Activated CD4-positive, alpha-beta T cell treated with anti-CD3 and anti-CD28 coated beads for 48 hours (primary cell): ENCODE measurements around the gene FSTL5.

ENCODE experiments used
- DNase-seq: peaks from one replicate; pipeline ENCODE4 v3.0.0-alpha.2; 2020

The FSTL5 gene

DNA sequence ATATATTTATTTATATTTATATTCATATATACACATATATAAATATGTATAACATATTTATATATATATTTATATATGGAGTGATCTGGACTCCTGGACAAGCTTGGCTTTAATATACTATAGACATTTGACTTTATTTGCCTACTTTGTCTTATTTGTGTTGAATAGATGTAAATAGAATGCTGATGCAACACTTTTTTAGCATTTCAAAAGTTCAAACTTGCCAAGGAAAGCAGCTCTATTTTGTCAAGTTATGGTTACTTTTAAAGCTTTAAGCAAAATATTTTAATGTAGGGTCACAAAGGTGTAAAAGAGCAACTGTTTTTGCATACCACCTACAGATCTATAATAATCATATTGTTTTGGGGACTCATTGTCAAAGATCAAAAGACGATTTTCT lies 61.1 kb downstream of the FSTL5 start:
- no peak for DNase-seq

DNA sequence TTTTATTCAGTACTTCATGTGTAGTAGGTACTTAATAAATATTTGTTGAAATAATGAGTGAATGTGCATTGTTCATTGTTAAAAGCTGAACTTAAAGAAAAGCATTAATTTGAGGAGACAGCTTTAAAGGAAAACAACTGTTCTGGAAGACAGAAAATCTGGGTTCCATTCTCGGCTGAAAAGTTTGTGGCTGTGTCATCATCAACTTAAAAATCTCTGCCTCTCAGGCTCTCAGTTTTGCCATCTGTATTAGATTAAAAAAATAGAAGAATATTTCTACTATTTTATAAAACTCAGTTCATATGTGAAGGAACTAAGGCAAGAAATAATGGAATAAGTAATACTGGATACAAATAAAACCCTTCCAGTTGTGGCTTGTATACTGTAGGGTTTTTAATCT lies 62.5 kb downstream of the FSTL5 start:
- DNase-seq: no peak

DNA sequence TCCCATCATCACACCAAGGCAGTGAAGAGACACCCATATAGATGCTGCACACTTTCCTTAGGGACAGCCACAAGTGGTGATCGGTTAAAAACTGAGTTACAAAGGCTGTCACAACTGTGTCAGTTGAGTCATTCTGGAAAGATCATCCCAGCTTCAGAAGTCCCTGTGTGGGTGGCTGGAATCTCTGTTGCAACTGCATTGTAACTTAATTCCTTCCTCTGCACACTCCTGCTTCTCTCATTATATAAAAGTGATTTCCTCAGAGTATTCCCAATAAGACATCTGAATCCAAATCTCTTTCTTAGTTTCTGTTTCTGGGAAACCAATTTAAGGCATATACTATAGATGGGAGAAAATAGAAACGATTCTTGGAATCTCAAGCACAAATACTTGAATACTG lies 88.1 kb downstream of the FSTL5 start:
- no peak for DNase-seq

DNA sequence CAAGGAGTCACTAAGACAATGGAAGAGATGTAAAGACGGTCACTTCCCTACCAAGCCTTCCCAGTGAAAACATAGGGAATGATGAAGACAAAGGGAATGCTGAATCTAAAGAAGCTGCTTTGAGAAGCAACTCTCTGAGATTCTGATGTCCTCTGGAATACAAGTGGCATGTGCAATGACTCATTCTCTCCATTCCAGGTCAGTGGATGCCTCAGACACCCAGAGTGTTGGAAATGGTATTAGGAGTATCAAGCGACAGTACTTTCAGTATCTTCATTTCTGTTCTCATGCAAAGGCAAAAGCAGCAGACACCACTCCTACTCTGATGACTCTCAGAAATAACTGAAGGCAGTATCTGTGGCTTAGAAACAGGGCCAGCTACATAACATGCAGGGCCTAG lies 102.6 kb downstream of the FSTL5 start:
- no peak for DNase-seq

DNA sequence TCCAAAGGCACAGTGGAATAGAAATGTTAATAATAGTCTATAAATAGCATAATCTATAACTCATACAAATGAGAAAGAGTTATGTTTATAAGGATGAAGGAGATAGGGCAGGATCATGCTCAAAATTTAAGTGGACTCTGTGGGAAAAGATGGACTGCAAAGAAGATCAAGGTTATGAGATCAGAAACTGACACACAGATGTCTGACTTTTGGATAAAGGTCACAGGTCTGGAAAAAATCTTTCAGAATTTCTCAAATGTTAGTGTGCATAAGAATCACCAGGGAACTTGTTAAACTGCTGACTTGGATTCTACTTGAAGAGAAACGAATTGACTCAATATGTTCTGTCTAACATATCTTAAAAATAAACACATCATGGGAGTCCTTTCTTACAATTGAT lies 104.1 kb downstream of the FSTL5 start:
- DNase-seq: no peak

DNA sequence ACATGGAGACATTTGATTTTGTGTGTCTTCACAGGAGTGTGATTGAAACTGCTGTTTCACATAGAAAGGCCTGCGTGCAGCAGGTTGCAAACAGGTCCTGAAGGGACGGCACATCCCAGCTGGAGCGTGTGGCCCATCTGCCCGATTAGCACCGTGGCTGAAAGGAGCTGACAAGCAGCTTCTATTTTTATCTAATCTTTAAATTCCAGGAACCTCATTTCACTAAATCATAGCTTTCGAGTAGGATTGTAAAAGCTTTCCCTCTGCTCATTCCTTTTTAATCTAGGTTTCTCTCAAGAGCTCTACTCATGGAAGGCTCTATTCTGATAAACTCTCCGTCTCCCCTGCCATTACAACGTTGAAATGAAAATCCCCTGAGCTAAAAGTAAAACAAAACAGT lies 106.8 kb downstream of the FSTL5 start:
- DNase-seq: no peak

DNA sequence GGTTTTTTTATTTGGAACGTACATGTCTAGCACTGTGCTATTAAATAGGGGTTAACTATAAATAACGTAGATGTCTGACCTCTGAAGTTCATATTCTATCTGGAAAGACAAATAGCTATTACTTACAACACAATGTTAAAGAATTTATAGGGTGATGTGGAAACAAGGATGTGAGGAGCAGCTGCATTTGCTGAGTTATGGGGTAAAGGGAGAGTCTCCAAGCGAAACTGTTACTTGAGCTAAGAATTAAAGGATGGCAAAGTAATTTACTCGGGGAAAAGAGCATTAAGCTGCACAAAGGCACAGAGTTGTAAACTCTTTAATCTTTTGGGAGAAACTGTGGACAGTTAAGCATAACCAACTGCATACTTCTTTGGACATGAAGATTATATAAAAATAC lies 117.7 kb downstream of the FSTL5 start:
- no peak for DNase-seq

DNA sequence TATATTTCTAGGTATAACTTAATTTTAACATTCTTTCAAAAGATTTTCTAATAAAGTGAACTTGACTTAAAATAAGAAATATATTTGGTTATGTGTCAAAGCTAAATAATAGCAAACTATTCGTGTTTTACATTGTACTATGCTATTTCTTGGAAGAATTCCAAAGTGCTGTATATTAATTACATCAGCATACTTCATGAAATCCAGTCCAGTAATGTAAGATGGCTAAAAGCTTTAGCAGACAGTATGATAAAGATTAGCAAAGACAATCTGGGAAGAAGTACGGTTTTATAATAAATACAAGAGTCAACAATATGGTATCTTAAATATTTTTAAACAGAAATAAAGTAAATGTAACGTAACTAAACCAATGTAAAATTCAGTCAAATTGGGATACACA lies 125.7 kb downstream of the FSTL5 start:
- DNase-seq: no peak

DNA sequence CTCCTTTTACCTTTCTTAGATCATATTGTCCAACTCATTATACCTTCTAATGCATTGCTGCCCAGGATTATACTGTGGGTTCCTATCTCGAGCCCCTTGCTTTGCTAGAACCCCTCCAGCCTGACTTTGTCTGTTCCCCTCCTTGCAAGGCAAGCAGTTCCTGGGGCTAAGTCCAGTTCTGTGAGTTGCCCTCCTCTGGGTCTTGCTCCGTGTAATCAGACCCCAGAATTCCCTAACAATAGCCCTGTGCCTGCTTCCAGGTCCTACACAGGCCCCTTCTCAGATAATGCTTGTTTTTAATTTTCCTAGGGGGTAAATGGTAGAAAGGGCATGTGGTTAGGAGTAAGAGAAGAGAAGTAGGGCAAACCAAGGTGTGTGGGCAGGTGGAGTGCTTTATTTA lies 145.9 kb downstream of the FSTL5 start:
- no peak for DNase-seq

DNA sequence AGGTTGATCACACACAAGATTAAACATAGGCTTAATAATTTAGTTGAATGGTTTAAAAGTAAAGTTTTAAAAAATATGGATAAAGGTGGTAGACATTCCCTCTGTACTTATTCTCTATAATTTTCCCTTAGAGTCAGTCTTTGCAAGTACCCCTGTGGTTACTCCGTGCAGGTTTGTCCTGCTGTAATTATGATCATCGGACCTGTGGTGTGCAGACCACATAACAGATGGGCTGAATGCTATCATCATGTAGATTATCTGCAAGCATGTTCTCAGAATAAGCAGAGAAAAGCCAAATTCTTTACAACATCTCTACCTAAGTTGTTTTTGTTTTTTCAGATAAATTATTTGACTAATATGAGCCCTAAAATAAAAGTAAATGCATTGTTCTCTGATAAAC lies 146.8 kb downstream of the FSTL5 start:
- no peak for DNase-seq

DNA sequence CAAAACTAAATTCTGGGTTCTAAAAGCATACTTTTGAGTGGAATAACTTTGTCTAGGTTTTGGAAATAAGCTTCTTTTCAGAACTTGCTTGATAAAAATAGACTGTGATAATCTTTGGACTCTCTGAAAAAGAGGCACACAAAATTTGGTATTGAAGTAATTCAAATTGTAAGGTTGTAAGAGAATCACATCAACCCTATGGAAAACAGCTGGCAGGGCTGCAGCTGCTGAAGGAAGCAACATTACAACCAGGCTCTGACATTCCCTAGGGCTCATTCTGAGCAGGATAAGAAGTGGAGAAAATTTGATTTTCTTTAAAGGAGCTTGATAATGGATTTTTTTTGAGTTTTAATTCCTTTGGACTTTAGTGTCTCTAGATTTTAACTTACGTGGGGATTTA lies 147.6 kb downstream of the FSTL5 start:
- no peak for DNase-seq

DNA sequence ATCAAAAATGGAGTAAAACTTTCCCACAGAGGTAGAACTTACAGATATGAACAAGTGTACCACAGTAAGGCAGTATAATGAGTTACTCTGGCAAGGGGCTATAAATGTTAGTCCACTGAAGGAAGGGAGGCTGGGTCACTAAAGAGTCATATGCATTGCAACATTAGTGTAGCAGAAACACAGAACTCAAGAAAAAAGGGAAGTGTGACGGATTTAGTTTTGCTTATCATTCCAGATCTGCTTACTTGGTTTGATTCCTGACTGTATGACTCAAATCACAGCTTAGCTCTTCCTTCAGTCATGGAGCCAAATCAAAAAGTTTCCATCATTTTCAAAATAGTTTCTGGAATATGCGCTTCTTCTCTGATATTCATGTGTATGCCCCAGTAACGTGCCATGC lies 148.7 kb downstream of the FSTL5 start:
- DNase-seq: no peak

DNA sequence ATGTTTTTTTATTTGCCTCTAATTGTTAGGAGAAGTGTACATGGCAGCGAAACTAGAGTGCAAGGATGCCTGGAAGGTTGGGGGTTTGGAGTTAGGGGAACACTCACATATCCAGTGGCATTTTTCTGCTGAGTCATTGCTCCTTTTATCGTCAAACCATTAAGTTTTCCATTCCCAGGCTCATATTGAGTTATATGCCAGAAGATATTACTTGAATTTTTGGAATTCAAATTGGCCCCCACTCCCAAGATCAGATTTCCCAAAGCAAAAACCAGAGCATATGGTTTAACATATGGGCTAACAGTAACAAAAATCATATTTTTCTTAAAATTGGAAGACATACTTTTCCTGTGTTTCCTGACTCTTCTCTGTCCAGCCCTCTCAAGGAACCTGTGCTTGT lies 152.7 kb downstream of the FSTL5 start:
- no peak for DNase-seq

DNA sequence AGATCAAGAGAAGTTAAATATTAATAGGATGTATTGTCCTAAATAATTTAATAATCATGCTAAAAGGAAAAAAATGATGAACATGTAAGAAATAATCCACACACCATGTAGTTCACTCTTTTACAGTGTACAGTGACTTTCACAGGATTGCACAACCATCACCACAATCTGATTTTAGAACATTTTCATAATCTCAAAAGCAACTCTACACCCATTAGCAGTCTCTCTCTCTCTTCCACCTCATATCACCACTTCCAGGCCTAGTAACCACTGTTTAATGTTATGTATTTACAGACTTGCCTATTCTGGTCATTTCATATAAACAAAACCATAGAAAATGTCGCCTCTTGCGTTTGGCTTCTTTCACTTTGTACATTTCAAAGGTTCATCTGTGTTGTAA lies 153.4 kb downstream of the FSTL5 start:
- DNase-seq: no peak

DNA sequence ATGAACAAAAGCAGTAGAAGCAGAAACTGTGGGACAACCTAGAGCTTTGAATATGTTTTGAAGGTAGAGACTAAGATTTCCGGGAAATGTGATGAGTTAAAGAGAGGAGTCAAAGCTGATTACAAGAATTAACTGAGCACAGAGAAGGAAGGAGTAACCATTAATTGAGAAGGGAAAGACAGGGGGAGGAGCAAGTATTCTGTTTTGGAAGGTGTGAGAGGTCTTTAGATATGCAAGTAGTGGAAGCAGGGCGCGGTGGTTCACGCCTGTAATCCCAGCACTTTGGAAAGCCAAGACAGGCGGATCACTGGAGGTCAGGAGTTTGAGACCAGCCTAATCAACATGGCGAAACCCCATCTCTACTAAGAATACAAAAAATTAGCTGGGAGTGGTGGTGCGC lies 171.5 kb downstream of the FSTL5 start:
- no peak for DNase-seq

DNA sequence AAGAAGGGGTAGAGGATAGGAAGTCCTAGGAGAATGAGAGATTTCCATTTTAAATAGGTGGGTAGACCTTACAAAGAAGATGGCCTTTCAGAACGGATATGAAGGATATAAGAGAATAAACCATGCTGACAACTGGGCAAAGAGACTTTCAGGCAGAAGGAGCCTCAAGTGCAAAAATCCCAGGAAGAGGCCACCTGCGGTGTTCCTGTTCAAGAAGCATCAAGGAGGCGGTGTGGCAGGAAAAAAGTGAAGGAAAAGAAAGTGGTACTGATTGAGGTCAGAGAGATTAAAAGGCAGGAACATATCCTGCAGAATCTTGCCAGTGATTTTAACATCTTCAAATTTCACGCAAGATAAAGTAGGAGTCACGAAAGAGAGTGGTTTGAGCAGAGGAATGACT lies 172.0 kb downstream of the FSTL5 start:
- DNase-seq: no peak

DNA sequence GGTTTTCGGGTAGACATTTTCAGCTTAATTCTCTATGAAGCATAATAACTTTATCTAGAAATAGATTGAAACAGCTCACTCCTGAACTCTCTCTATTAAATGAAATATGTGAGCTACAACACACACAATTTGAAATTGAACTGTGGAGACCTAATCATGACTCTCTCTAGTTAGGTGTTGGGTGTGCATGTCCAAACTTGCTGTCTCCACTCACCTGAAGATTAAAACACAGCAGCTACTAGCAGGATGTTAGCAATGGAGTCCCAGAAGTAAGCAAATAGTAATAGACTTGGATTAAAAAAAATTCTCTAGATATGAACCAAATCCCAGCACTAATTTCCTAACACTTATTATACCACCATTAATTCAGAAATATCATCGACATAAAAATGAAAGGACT lies 173.1 kb downstream of the FSTL5 start:
- DNase-seq: no peak

DNA sequence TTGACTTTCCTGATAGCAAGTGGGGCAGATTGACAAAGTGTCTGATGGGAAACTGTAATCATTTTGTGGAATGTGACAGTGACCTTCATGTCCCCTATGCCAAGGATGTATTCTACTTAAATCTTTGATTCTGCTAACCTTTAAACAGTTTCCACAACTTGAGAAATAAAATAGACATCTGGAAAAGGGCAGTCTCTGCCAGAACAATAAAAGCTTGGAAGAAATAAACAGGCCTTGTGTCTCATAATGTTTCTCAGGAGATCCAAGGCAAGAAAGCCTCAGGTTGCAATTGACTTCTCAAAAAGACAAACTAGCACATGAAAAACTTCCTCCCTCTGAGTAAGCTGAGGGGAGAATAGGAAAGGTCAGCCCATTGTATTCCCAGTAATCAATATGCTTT lies 174.9 kb downstream of the FSTL5 start:
- no peak for DNase-seq

DNA sequence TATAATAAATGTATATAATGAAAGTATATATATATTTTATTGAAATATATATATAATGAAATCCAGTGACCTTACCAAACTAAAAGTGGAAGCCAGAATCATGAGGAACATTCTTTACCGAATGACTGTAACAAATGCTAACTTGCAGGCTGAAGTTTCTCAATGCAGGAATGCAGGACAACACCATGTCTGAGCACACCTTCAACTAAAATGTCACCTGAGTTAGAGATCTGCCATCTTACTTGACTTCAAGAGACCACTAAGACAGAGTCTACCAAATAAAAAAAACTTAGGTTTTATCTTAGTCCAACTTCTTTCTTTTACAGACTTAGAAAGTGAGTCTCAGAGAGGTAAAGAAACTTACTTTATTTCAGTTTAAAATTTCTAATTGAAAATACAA lies 176.2 kb downstream of the FSTL5 start:
- no peak for DNase-seq

DNA sequence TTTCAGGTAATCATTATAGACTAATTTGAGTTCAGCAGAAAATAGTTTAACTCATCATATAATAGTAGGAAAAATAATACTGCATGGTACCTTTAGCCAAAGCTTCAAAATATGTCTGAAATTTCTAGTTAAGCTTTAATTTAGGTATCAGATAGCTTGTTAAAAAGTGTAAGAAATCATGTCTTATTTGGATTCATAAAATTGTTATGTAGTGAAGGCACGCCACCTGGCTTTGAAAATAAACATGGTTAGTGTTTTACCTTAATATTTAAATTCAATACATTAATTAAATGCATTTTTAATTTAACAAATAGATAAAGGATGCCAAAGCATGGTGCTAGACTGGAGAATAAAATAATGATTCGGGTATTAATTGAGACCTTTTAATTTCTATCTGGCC lies 211.4 kb downstream of the FSTL5 start:
- no peak for DNase-seq

DNA sequence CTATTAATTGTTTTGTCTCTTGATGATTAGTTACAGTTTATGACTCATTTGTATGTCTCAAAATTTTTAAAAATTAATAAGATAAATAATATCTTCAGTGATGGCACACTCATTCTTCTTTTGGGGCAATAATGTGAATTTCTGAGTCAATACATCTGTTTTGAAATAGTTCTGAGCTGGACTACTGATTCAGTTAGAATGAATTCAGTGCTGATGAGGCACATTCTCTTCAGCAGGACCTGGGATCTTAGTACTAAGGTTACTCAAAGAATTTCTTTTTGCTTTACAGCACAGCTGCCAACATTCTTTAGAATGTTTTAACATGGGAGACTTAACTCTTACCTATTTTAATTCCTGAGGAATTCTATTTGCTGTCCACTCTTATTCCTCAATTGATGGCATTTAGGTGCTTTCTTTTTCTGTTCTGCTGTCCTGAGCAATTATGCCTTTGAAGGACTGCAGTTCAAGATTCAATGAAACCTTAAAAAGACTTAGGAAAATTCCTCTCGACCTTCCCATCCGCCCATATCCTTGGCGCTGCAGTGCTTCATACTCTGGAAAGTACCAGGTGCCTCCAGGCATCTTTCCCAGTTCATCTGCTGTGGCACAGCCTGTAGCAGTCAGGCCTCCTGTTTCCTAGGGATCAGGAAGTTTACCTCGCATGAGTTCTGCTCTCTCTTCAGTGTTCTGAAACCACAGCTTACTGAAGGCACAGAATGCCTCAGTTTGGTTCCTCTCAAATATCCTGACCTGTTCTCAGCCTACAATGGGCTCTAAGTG lies 213.7 kb downstream of the FSTL5 start:
- DNase-seq: no peak

DNA sequence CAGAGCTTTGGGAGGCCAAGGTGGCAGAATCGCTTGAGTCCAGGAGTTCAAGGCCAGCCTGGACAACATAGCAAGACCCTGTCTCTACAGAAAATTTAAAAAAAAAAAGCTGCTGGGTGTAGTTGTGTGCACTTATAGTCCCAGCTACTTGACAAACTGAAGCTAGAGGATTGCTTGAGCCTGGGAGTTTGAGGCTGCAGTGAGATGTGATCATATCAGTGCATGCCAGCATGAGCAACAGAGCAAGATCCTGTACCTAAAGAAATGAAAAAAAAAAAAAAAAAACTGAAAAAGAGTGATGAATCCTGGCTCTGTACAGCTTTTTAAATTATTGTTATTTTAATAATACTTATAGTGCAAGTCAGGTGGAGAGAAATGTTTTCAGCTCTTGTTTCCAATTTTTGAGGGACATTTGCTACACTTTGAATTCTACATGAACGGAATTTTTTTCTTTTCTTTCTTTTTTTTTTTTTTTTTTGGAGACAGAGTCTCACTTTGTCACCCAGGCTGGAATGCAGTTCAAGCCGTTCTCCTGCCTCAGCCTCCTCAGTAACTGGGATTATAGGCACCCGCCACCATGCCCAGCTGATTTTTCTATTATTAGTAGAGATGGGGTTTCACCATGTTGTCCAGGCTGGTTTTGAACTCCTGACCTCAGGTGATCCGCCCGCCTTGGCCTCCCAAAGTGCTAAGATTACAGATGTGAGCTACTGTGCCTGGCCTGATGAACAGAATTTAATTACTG lies 215.6 kb downstream of the FSTL5 start:
- DNase-seq: no peak

DNA sequence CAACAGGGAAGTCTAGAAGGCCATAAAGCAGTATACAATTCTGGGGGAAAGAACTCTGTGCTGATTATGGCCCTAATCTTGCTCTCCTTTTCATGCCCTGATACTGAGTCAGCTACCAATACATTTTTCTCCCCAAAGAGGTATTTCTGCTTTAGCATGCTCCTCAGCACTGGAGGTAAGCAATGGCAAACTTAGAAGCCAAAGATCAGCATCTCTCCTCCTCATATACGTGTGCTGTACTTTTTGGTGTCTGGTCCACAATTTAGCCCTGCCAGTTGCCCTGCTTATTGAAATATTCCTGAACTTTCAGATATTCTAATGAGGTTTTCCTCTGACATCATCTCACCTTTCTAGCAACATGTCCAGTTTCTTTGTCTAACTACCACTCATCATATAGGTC lies 226.2 kb downstream of the FSTL5 start:
- DNase-seq: no peak

DNA sequence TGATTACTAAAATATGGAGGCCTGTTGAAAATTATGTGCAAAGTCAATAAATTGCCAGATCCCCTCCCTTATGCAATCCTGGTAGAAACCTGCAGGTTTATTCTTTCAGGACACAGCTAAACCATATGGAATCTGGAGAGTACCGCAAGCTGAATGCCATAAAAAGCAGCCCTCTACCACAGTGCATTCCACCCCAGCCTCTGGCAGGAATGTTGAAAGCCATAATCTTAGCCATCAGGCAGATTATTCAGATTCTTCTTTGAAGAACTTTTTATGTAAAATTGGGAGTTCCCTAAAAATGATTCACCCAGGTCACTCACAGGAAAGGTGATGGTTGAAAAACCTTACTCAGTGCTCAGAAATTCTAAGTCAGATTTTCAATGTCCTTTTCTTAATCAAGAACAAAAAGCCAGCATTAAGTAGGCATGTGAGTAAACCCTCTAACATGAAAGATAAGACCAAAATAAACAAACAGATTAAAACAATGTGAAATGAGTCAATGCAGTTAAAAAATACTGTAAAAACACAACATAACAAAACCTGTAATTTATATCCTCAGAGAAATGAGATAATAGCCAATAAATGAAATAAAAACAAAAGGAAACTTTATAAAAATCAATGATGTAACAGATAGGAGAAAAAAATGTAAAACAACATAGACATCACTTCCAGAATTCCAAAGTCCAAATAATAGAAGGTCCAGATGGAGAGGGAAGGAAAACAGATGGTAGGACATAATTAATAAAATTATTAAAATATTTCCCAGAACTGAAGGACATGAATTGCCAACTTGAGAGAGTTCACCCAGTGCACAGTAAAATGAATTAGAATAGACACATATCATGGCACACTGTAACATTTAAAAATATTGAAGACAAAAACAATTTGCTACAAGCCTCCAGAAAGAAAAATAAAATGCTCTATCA lies 226.9 kb downstream of the FSTL5 start:
- DNase-seq: no peak
